CD4-positive, alpha-beta T cell treated with Interleukin-15 for 1 hour (primary cell): ENCODE data around the gene THRB.

ENCODE experiments used
- DNase-seq: peaks from one replicate; pipeline ENCODE4 v3.0.0-alpha.2; 2020

Gene THRB

GRCh38 chr3:24485511-24485910 lies 9.1 kb downstream of the THRB start:
- no peak for DNase-seq

GRCh38 chr3:24483873-24484272 lies 10.8 kb downstream of the THRB start:
- peak; percentile 37 for DNase-seq

- DNase-seq, result no peak
Observed at GRCh38 chr3:24482096-24482705, 12.4 kb downstream of the THRB start.

GRCh38 chr3:24481193-24481592 lies 13.5 kb downstream of the THRB start:
- no peak for DNase-seq

- no peak for DNase-seq
Observed at GRCh38 chr3:24480497-24480896, 14.2 kb downstream of the THRB start.

- no peak for DNase-seq
Observed at GRCh38 chr3:24479816-24480215, 14.8 kb downstream of the THRB start.

GRCh38 chr3:24476871-24477656 lies 17.6 kb downstream of the THRB start:
- no peak for DNase-seq

GRCh38 chr3:24475925-24476324 lies 18.7 kb downstream of the THRB start:
- no peak for DNase-seq

- DNase-seq, result no peak
Observed at GRCh38 chr3:24474862-24475261, 19.8 kb downstream of the THRB start.

- DNase-seq, result no peak
Observed at GRCh38 chr3:24472358-24472757, 22.3 kb downstream of the THRB start.

- no peak for DNase-seq
Observed at GRCh38 chr3:24471486-24471885, 23.2 kb downstream of the THRB start.

- DNase-seq, result no peak
Observed at GRCh38 chr3:24470277-24470676, 24.4 kb downstream of the THRB start.

GRCh38 chr3:24464389-24464788 lies 30.3 kb downstream of the THRB start:
- no peak for DNase-seq

GRCh38 chr3:24462737-24463136 lies 31.9 kb downstream of the THRB start:
- DNase-seq, result no peak

GRCh38 chr3:24460974-24461373 lies 33.7 kb downstream of the THRB start:
- no peak for DNase-seq

- no peak for DNase-seq
Observed at GRCh38 chr3:24457719-24458118, 36.9 kb downstream of the THRB start.

GRCh38 chr3:24454856-24455255 lies 39.8 kb downstream of the THRB start:
- DNase-seq, result no peak

- no peak for DNase-seq
Observed at GRCh38 chr3:24454393-24454792, 40.3 kb downstream of the THRB start.

- no peak for DNase-seq
Observed at GRCh38 chr3:24451461-24452099, 43.1 kb downstream of the THRB start.

GRCh38 chr3:24450160-24450907 lies 44.3 kb downstream of the THRB start:
- no peak for DNase-seq

GRCh38 chr3:24447836-24448235 lies 46.8 kb downstream of the THRB start:
- DNase-seq, result no peak

- no peak for DNase-seq
Observed at GRCh38 chr3:24446032-24446431, 48.6 kb downstream of the THRB start.

- DNase-seq, result no peak
Observed at GRCh38 chr3:24443476-24443875, 51.2 kb downstream of the THRB start.
